Effector memory CD8-positive, alpha-beta T cell (primary cell): ENCODE data around the gene FAM234A.
"Not testable (repeated sequence)": the region's sequence is repeated elsewhere in the genome, so short reads cannot be mapped to it uniquely, and the experiment has no call there.

Experiments
- ATAC-seq: fragments of 150-1000 bp; cut with Tn5 transposase; replicated peaks from 2 replicates; pipeline ENCODE4 v1.10.0; 2021; ENCODE audit warnings: mild to moderate bottlenecking, moderate library complexity
- DNase-seq, 3 experiments: peaks; one replicate each; pipeline ENCODE4 v3.0.0; 2021
- H3K27ac Mint-ChIP-seq, 2 donors: one replicate each; pipeline ENCODE4 v1.8.0; 2022; ENCODE audit warnings: mild to moderate bottlenecking in 2 of 2, mixed read lengths in 2 of 2, moderate library complexity in 2 of 2
- H3K27me3 Mint-ChIP-seq, 2 donors: one replicate each; pipeline ENCODE4 v1.8.0; 2022; ENCODE audit warnings: mixed read lengths in 2 of 2
- H3K36me3 Mint-ChIP-seq: one replicate; pipeline ENCODE4 v1.8.0; 2022; ENCODE audit warnings: mild to moderate bottlenecking, moderate library complexity, mixed read lengths; ENCODE audit not compliant: insufficient read depth
- H3K4me1 Mint-ChIP-seq, 2 donors: one replicate each; pipeline ENCODE4 v1.8.0; 2022; ENCODE audit warnings: low read depth in 2 of 2, mixed read lengths in 2 of 2
- H3K4me3 Mint-ChIP-seq, 2 donors: one replicate each; pipeline ENCODE4 v1.8.0; 2022; ENCODE audit warnings: mild to moderate bottlenecking in 2 of 2, mixed read lengths in 2 of 2, moderate library complexity in 2 of 2
- H3K9me3 Mint-ChIP-seq, 2 donors: one replicate each; pipeline ENCODE4 v1.8.0; 2022; ENCODE audit warnings: mixed read lengths in 2 of 2

FAM234A gene

DNA sequence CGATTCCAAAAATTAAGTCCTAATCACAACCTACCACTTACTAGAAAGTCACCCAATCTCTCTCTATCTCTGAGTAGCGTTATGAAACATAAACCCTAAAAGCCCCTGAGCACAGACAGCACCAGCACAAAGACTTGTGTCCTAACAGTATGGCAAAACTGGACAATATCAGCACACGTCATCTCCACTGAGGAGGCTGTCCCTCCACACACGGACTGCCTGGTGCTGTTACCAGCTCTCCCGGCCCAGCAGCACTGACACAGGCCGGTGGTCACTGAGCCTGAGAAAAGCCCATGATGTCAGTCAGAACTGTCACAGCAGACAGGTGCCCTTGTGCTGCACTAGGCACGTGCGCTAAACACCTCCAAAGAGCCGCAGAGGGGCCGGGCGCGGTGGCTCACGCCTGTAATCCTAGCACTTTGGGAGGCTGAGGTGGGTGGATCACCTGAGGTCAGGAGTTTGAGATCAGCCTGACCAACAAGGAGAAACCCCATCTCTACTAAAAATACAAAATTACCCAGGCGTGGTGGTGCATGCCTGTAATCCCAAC lies 22.9 kb upstream of the FAM234A start:
- ATAC-seq, H3K4me3 Mint-ChIP-seq, DNase-seq, H3K27me3 Mint-ChIP-seq, H3K9me3 Mint-ChIP-seq: not testable (repeated sequence)
- peak overlapping the region in 1 of 2 donors; percentile 59 for H3K27ac Mint-ChIP-seq
- peaks cover 14 to 15% of the 10 kb centered on the region in 2 donors for H3K4me1 Mint-ChIP-seq
- peaks cover 89% of the 10 kb centered on the region for H3K36me3 Mint-ChIP-seq

DNA sequence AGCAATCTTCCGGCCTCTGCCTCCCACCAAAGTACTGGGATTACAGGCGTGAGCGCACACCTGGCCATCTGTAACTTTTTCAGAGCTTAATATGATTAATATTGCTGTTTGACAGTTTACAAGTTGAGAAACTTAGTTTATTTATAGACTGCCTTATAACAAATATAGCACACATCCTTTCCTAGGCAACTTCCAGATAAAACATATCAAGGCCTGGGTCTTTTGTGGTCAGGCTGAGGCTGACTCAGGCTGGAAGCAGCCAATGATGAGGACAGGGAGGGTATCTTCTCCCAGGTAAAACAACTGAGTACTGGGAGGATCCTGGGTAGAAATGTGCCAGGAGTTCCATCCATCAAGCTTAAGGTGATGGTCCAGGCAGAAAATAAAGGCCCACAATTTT lies 21.6 kb upstream of the FAM234A start:
- peaks cover 14 to 15% of the 10 kb centered on the region in 2 donors for H3K4me1 Mint-ChIP-seq
- ATAC-seq: no peak
- H3K27me3 Mint-ChIP-seq: no peaks in the 10 kb centered on the region
- no peak overlapping the region for H3K4me3 Mint-ChIP-seq
- DNase-seq: no peak
- H3K36me3 Mint-ChIP-seq: peaks cover 88% of the 10 kb centered on the region
- no peaks in the 10 kb centered on the region for H3K9me3 Mint-ChIP-seq
- H3K27ac Mint-ChIP-seq: no peak overlapping the region

- H3K27me3 Mint-ChIP-seq: no peaks in the 10 kb centered on the region
- ATAC-seq: no peak
- peaks cover 96% of the 10 kb centered on the region for H3K36me3 Mint-ChIP-seq
- H3K27ac Mint-ChIP-seq: no peak overlapping the region
- H3K4me1 Mint-ChIP-seq: peaks cover 10 to 14% of the 10 kb centered on the region in 2 donors
- no peaks in the 10 kb centered on the region for H3K9me3 Mint-ChIP-seq
- no peak for DNase-seq
- no peak overlapping the region for H3K4me3 Mint-ChIP-seq
Observed at GRCh38 chr16:220021-220420, 14.6 kb upstream of the FAM234A start.

- Mint-ChIP-seq H3K27ac (peak overlapping the region; percentile 93 to 94), H3K9me3 (no peaks in the 10 kb centered on the region), H3K4me3 (peak overlapping the region; percentile 86 to 87), H3K27me3 (no peaks in the 10 kb centered on the region), H3K36me3 (peaks cover 58% of the 10 kb centered on the region), H3K4me1 (peaks cover 13 to 14% of the 10 kb centered on the region in 2 donors)
- peak; percentile 31 for ATAC-seq
- DNase-seq: no peak
Observed at GRCh38 chr16:228151-228851, 6.3 kb upstream of the FAM234A start.

DNA sequence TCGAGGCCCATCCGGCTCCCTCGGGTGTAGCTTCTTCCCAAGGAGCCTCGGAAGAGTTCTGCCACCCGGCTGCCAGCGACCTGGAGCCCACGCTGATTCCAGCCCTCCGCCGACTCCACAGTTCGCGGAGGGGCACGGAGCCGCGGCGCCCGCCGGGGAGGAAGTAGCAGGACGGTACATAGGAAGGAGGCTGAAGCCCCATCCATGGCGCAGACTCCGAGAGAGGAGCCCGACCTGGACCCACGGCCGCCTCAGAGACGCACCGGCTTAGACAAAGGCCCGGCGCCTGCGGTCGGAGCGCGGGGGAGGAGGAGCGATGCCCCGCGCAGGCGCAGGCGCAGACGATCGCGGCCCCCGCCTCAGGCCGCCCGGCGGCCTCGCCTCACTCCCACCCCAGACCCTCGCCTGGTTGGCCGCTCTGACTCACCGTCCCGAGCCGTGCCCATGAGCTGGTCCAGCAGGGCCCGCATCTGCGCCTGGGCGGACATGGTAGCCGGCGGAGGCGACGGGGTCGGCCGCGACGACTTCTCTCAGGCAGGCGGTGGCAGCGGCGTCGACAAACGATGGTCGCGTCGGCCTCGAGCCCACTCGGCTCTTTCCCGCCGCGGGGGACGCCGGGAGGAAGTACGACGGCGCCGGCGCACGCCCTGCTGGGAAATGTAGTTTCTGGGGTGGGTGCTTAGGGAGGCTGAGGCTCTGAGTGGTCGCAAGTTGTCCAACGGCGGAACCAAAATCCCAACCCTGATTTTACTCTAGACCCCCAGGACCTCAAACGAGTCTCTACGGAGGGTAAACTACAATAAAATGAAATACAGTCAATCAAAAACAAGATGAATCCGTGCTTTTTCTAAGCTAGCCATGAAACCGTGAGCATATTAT lies 5.5 kb upstream of the FAM234A start, which contains the start of gene LUC7L:
LUC7L (minus strand) TSS at position 598 of the 879 bp plus-strand sequence; CDS start at position 488, 110 bp downstream.
- Mint-ChIP-seq H3K4me3 (peak within 1 kb of the TSS; percentile 86 to 87), H3K27me3 (no peaks in the 10 kb centered on the region), H3K9me3 (no peaks in the 10 kb centered on the region), H3K36me3 (peaks cover 58% of the 10 kb centered on the region), H3K27ac (peak within 1 kb of the TSS; percentile 93 to 94), H3K4me1 (peaks cover 13 to 14% of the 10 kb centered on the region in 2 donors)
- peak; percentile 78 to 85 (median 80) for DNase-seq
- peak; percentile 89 for ATAC-seq

- no peak for ATAC-seq
- Mint-ChIP-seq H3K9me3 (no peaks in the 10 kb centered on the region), H3K27ac (peak overlapping the region in 1 of 2 donors; percentile 94), H3K4me3 (peak overlapping the region; percentile 86 to 87), H3K36me3 (peaks cover 57% of the 10 kb centered on the region), H3K4me1 (peaks cover 14 to 17% of the 10 kb centered on the region in 2 donors), H3K27me3 (no peaks in the 10 kb centered on the region)
- no peak for DNase-seq
Observed at GRCh38 chr16:229731-230281, 4.8 kb upstream of the FAM234A start.

DNA sequence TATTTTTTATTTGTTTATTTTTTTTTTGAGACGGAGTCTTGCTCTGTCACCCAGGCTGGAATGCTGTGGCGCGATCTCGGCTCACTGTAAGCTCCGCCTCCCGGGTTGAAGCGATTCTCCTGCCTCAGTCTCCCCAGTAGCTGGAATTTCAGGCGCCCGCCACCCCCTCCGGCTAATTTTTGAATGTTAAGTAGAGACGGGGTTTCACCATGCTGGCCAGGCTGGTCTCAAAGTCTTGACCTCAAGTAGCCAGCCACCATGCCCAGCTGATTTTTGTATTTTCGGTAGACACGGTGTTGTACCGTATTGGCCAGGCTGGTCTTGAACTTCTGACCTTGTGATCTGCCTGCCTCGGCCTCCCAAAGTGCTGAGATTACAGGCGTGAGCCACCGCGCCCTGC lies 4.3 kb upstream of the FAM234A start:
- peaks cover 18 to 22% of the 10 kb centered on the region in 2 donors for H3K4me1 Mint-ChIP-seq
- H3K27me3 Mint-ChIP-seq, DNase-seq, ATAC-seq, H3K9me3 Mint-ChIP-seq: not testable (repeated sequence)
- peak overlapping the region in 1 of 2 donors; percentile 44 for H3K4me3 Mint-ChIP-seq
- peak overlapping the region in 1 of 2 donors; percentile 94 for H3K27ac Mint-ChIP-seq
- peaks cover 57% of the 10 kb centered on the region for H3K36me3 Mint-ChIP-seq

DNA sequence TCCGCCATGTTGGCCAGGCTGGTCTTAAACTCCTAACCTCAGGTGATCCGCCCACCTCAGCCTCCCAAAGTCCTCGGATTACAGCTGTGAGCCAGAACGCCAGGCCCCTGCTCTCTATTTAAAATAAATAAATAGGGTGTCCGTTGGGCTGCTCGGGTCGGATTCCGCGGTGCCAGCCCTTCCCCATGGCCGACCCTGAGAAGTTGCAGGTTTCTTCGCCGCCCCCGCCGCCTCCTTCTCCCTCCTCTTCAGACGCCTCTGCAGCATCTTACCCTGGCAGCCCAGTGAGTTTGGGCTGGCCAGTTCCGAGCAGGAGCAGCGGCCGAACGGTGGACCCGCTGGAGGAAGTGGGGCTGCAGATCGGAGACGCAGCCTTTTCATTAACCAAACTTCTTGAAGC lies 3.7 kb upstream of the FAM234A start:
- Mint-ChIP-seq H3K36me3 (peaks cover 52% of the 10 kb centered on the region), H3K27ac (no peak overlapping the region), H3K4me1 (peaks cover 21 to 25% of the 10 kb centered on the region in 2 donors), H3K27me3 (no peaks in the 10 kb centered on the region), H3K4me3 (no peak overlapping the region), H3K9me3 (no peaks in the 10 kb centered on the region)
- DNase-seq: no peak
- no peak for ATAC-seq

DNA sequence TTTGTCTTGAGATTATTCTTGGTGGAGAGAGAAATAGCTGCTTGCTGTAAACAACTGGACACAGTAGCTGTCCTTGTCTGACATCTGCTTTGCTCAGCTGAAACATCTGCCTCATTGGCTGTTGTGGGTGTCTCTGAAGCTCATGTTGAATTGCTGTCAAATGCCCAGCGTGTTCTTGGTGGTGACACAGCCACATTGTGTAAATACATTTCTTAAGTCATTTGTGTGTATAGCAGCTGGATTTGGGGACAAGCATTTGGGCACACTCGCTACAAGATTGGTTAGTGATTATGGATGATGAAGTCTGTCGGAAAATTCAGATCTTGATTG lies 5.3 kb downstream of the FAM234A start:
- DNase-seq (no peak), ATAC-seq (no peak)
- Mint-ChIP-seq H3K27ac (peak overlapping the region; percentile 44 to 53), H3K36me3 (peaks cover 9% of the 10 kb centered on the region), H3K27me3 (no peaks in the 10 kb centered on the region), H3K4me1 (peaks cover 12 to 26% of the 10 kb centered on the region in 2 donors), H3K4me3 (no peak overlapping the region), H3K9me3 (no peaks in the 10 kb centered on the region)

GRCh38 chr16:240559-240958 lies 5.9 kb downstream of the FAM234A start:
- ATAC-seq: no peak
- H3K36me3 Mint-ChIP-seq: peaks cover 5% of the 10 kb centered on the region

GRCh38 chr16:242281-242680 lies 7.7 kb downstream of the FAM234A start:
- Mint-ChIP-seq H3K4me3 (no peak overlapping the region), H3K27ac (no peak overlapping the region), H3K4me1 (peaks cover 5 to 16% of the 10 kb centered on the region in 2 donors), H3K9me3 (no peaks in the 10 kb centered on the region), H3K27me3 (no peaks in the 10 kb centered on the region), H3K36me3 (peaks cover 5% of the 10 kb centered on the region)
- no peak for ATAC-seq
- no peak for DNase-seq

More at GRCh38 chr16:240559-240958, 5.9 kb downstream of the FAM234A start:
- Mint-ChIP-seq H3K27me3 (no peaks in the 10 kb centered on the region), H3K4me1 (peaks cover 6 to 20% of the 10 kb centered on the region in 2 donors), H3K27ac (no peak overlapping the region), H3K9me3 (no peaks in the 10 kb centered on the region), H3K4me3 (no peak overlapping the region)
- no peak for DNase-seq

DNA sequence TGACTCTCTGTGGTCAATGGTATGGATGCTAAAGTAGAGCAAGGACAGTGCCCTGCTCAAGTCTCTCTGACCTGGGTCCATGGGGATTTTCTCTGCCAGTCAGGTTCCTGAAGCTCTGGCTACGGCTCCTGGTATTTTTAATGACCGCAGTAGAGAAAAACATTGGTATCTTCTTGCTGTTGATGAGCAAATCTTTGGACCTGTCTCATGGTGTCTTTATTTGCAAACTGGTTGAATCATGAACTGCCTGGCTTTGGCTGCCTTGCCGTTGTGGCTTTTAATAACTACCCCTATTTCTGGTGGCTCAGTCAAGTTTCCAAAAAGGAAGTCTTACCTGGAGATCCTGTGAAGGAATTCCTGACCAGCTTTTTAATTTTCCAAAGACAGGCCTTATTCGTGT lies 8.7 kb downstream of the FAM234A start:
- ATAC-seq (no peak), DNase-seq (no peak)
- no peak overlapping the region for H3K4me3 Mint-ChIP-seq
- H3K4me1 Mint-ChIP-seq: peaks cover 5 to 16% of the 10 kb centered on the region in 2 donors
- peaks cover 5% of the 10 kb centered on the region for H3K36me3 Mint-ChIP-seq
- no peaks in the 10 kb centered on the region for H3K27me3 Mint-ChIP-seq
- H3K27ac Mint-ChIP-seq: peak overlapping the region in 1 of 2 donors; percentile 79
- no peaks in the 10 kb centered on the region for H3K9me3 Mint-ChIP-seq

DNA sequence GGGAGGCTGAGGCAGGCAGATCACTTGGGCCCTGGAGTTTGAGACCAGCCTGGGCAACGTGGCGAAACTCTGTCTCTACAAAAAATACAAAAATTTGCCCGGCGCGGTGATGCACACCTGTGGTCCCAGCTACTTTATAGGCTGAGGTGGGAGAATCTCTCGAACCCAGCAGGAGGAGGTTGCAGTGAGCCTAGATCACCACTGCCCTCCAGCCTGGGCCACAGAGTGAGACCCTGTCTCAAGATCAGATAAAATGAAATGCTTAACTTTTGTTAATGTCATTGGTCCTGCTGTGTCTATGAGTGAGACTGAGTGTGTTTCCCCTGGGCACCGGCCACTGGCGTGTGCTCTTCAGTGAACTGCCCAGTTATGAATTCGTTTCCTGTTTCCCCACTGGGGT lies 10.5 kb downstream of the FAM234A start:
- no peaks in the 10 kb centered on the region for H3K27me3 Mint-ChIP-seq
- no peak for DNase-seq
- ATAC-seq: no peak

More for the DNA sequence above, 10.5 kb downstream of the FAM234A start:
- Mint-ChIP-seq H3K9me3 (no peaks in the 10 kb centered on the region), H3K4me1 (peaks cover 5 to 10% of the 10 kb centered on the region in 2 donors), H3K4me3 (no peak overlapping the region), H3K27ac (peak overlapping the region; percentile 12 to 62), H3K36me3 (peaks cover 5% of the 10 kb centered on the region)
